ENCODE data around the gene CHN1.

Gene CHN1

GRCh38 chr2:175010848-175011254, 5.7 kb upstream of the CHN1 start:
- no peak for DNase-seq (ENCODE audit: low read depth in 4 of 4, low spot score in 1 of 4)

GRCh38 chr2:175009917-175010621, 4.9 kb upstream of the CHN1 start:
- no peak for DNase-seq (ENCODE audit: low read depth in 4 of 4, low spot score in 1 of 4)

- no peak for DNase-seq (ENCODE audit: low read depth in 4 of 4, low spot score in 1 of 4)
These were observed 3.8 kb upstream of the CHN1 start for GRCh38 chr2:175008801-175009495.

GRCh38 chr2:175008009-175008408, 2.8 kb upstream of the CHN1 start:
- no peak for DNase-seq (ENCODE audit: low read depth in 4 of 4, low spot score in 1 of 4)

GRCh38 chr2:175007510-175007909, 2.3 kb upstream of the CHN1 start:
- no peak for DNase-seq (ENCODE audit: low read depth in 4 of 4, low spot score in 1 of 4)

GRCh38 chr2:175006281-175006680, 1.1 kb upstream of the CHN1 start:
- no peak for DNase-seq (ENCODE audit: low read depth in 4 of 4, low spot score in 1 of 4)

- no peak for DNase-seq (ENCODE audit: low read depth in 4 of 4, low spot score in 1 of 4)
These were observed 618 bp upstream of the CHN1 start for GRCh38 chr2:175005733-175006264.

GRCh38 chr2:175004730-175004979, 526 bp downstream of the CHN1 start:
- no peak for DNase-seq (ENCODE audit: low read depth in 4 of 4, low spot score in 1 of 4)

GRCh38 chr2:175003875-175004729, 1.1 kb downstream of the CHN1 start:
- DNase-seq (ENCODE audit: low read depth in 4 of 4, low spot score in 1 of 4): no peak

- no peak for DNase-seq (ENCODE audit: low read depth in 4 of 4, low spot score in 1 of 4)
These were observed 2.5 kb downstream of the CHN1 start for GRCh38 chr2:175002547-175003274.

GRCh38 chr2:175001566-175001965, 3.6 kb downstream of the CHN1 start:
- no peak for DNase-seq (ENCODE audit: low read depth in 4 of 4, low spot score in 1 of 4)

GRCh38 chr2:174997110-174997509, 8.1 kb downstream of the CHN1 start:
- no peak for DNase-seq (ENCODE audit: low read depth in 4 of 4, low spot score in 1 of 4)

GRCh38 chr2:174996622-174997021, 8.6 kb downstream of the CHN1 start:
- no peak for DNase-seq (ENCODE audit: low read depth in 4 of 4, low spot score in 1 of 4)

- DNase-seq (ENCODE audit: low read depth in 4 of 4, low spot score in 1 of 4): no peak
These were observed 10.8 kb downstream of the CHN1 start for GRCh38 chr2:174994381-174994780.

- DNase-seq (ENCODE audit: low read depth in 4 of 4, low spot score in 1 of 4): no peak
These were observed 12.3 kb downstream of the CHN1 start for GRCh38 chr2:174992886-174993285.

- no peak for DNase-seq (ENCODE audit: low read depth in 4 of 4, low spot score in 1 of 4)
These were observed 19.6 kb downstream of the CHN1 start for GRCh38 chr2:174985614-174986013.

- DNase-seq (ENCODE audit: low read depth in 4 of 4, low spot score in 1 of 4): no peak
These were observed 20.6 kb downstream of the CHN1 start for GRCh38 chr2:174984561-174984960.

GRCh38 chr2:174981331-174981730, 23.9 kb downstream of the CHN1 start:
- DNase-seq (ENCODE audit: low read depth in 4 of 4, low spot score in 1 of 4): no peak

GRCh38 chr2:174979996-174980395, 25.2 kb downstream of the CHN1 start:
- no peak for DNase-seq (ENCODE audit: low read depth in 4 of 4, low spot score in 1 of 4)

GRCh38 chr2:174977364-174977763, 27.8 kb downstream of the CHN1 start:
- no peak for DNase-seq (ENCODE audit: low read depth in 4 of 4, low spot score in 1 of 4)

GRCh38 chr2:174974131-174974530, 31.1 kb downstream of the CHN1 start:
- DNase-seq (ENCODE audit: low read depth in 4 of 4, low spot score in 1 of 4): no peak

Data from stimulated activated CD4-positive, alpha-beta T cell treated with anti-CD3 and anti-CD28 coated beads, Interleukin-1b, Interleukin-23, amount 100 ng/mL, for 24 hours (primary cell).